Liver (tissue), 3 donors: Measurements from ENCODE around the gene TSR1.

Experiments
- CTCF ChIP-seq: fragments of 150-350 bp; IDR thresholded peaks from 2 replicates; pipeline ENCODE4 v1.5.1; 2017; ENCODE audit warnings: improper control_type of control experiment, low read depth, low read length; ENCODE audit not compliant: missing input control
- FOXA1 ChIP-seq: IDR thresholded peaks from 2 replicates; pipeline ENCODE4 v1.6.1; 2016; ENCODE audit warnings: antibody characterized with exemption
- GABPA ChIP-seq, 2 donors: IDR thresholded peaks in 1 of 2; conservative IDR thresholded peaks in 1 of 2; 2 replicates each; pipeline ENCODE4 v1.6.1; 2016; ENCODE audit warnings: antibody characterized with exemption in 2 of 2, mild to moderate bottlenecking in 1 of 2, moderate library complexity in 1 of 2
- MAX ChIP-seq: IDR thresholded peaks from 2 replicates; pipeline ENCODE4 v1.6.1; 2016; ENCODE audit warnings: antibody characterized with exemption
- REST ChIP-seq: IDR thresholded peaks from 2 replicates; pipeline ENCODE4 v1.6.1; 2016; ENCODE audit warnings: antibody characterized with exemption, mild to moderate bottlenecking
- SP1 ChIP-seq: IDR thresholded peaks from 2 replicates; pipeline ENCODE4 v1.6.1; 2018; ENCODE audit warnings: antibody characterized with exemption, mild to moderate bottlenecking
- ZBTB33 ChIP-seq: IDR thresholded peaks from 2 replicates; pipeline ENCODE4 v1.6.1; 2016; ENCODE audit warnings: antibody characterized with exemption
- donor health status: healthy.
- donor health status: healthy.

- TF ChIP-seq REST (no peak), CTCF (no peak), MAX (no peak), FOXA1 (peak; percentile 11), GABPA (IDR thresholded peaks at IDR 0.05 in 1 of 2, conservative IDR thresholded peaks at IDR 0.05 in 1 of 2) (no peak), SP1 (peak; percentile 42), ZBTB33 (no peak)
Measured at GRCh38 chr17:2309338-2310154, 26.7 kb downstream of the TSR1 start.
